ENCODE measurements around the gene VSX2.

DNA sequence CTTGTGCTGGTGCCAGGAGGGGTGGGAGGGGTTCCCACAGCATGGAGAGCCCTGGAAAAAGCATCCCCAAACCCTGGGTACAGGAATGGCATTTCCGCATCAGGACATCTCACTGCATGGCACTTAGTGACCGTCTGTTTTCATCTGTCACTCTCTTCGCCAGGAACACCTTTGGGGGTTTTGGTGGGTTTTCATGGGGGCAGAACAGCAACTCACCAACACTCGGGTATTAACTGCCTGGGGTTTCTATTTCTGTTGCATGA lies 3.5 kb downstream of the VSX2 start:
- TF ChIP-seq POLR2AphosphoS5 (IDR thresholded peaks at IDR 0.05) (no peak), MXI1 (conservative IDR thresholded peaks at IDR 0.05; ENCODE audit: poor library complexity, severe bottlenecking) (no peak)

Data from neural cell (in vitro differentiated cells).